GM10847 (cell line): ENCODE data around the gene PATL1.

Experiments
- POLR2A ChIP-seq: IDR thresholded peaks from 2 replicates; pipeline ENCODE4 v1.6.1; 2011; ENCODE audit not compliant: insufficient read length; ENCODE audit errors: extremely low read depth

PATL1 gene

DNA sequence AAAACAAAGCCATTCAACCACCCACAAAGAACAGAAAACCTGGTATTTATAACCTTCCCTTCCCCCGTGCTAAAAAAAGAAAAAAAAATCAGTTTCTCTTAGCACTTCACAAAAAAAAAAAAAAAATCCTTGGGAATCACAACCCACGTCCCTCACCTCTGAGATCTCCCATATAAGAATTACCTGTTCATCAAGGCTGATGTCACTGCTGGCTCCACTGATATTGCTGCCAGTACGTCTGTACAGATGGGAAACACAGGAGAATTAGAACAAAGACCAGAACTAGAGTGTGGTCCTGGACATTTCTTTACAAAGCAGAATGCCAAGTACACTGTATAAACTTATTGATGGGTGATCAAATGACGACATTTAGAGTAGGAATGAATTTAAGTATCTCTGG, 68.2 kb downstream of the PATL1 start:
- TF ChIP-seq POLR2A = no peak

DNA sequence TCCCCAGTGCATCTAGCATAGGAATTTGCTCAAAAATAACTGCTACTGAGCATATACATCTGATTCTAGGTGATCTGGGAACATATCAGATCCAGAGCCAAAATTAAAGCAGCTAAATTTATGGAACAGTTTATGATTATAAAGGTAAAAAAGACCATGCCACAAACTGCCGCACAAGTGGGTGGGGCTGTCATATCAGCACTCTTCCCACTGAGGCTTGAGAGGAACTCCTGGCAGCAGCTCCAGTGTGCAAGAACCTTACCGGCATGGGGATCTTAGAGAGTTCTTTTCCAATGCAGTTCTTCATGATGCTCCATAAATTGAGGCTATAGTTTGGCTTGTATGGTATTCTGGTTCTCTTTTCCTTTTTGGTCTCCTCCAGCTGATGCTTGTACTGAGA, 68.6 kb downstream of the PATL1 start:
- TF ChIP-seq POLR2A = no peak

DNA sequence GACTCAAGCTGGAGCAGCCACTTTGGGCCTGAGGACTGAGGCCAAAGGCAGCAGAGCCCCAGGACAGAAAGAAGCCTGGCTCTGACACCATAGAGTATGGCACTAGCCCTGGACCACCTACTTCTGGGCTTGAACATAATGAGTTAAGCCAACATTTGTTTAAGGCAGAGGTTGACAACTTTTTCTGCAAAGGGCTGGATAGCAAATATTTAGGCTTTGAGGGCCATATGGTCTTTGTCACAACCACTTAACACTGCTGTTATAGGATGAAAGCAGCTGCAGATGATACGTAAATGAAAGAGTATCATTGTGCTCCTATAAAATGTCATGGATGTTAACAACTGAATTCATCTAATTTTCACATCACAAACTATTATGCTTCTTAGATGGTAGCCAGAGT, 69.9 kb downstream of the PATL1 start:
- TF ChIP-seq POLR2A = no peak
